Measurements from ENCODE around the gene SLC13A4. TPM values are rescaled to one million over a fixed set of nuclear protein-coding genes. Genes with fewer than 3 reads are reported as not detected.

Gene SLC13A4
- total RNA-seq, 1 experiment from 2014 or later: not detected

DNA sequence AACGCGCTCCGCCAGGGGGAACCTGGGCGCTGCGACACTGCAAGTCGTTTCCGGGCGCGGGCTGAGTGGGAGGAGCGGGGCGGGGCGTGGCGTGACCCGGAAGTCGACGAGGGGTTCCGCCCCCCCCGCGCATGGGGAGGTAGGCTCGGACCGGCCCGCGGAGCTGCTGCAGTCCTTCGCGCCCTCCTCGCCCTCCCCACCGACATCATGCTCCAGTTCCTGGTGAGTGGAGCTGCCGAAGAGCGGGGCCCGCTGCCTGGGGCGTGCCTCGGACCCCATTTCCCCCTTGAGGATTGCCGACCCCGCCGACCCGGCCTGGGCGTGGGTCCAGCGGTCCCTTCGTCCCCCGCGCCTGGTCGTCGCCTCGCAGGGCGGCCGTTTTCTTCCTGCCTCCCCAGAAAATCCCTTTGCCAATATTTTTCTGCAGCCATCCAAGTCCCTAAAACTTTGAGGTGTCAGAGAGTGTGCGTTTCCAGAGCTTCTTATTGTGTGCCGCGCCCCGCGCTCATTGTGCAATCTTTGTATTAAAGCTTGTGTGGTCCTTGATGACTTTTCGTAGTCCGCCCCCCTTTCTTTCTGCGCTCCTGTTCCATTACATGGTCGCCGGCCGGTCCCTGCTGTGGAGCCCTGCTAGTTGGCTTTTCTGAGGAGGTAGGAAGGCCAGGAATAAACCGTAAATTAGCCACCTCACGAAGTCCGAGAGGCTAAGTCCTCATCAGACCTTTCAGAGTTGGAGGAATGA is 65.4 kb downstream of the SLC13A4 start, which contains the start of gene STMP1:
Gene STMP1 (plus strand): TSS at position 142 of the 742 bp plus-strand sequence.
- Histone ChIP-seq H3K36me3 (ENCODE audit: insufficient read depth, low read length, poor library complexity, severe bottlenecking) (no peaks in the 10 kb centered on the region), H3K27me3 (replicated peaks; ENCODE audit: insufficient read depth, low read depth, low read length, poor library complexity) (no peaks in the 10 kb centered on the region), H3K4me3 (ENCODE audit: low read depth, low read length, poor library complexity, severe bottlenecking) (peak within 1 kb of the TSS; percentile 84), H3K9me3 (ENCODE audit: low read depth, low read length, poor library complexity, severe bottlenecking) (no peaks in the 10 kb centered on the region), H3K27ac (ENCODE audit: low read depth, low read length, poor library complexity, severe bottlenecking) (peak within 1 kb of the TSS; percentile 82), H3K4me1 (ENCODE audit: insufficient read depth, low read length, poor library complexity, severe bottlenecking) (peaks cover 13% of the 10 kb centered on the region)
- ChIA-PET POLR2A (ENCODE audit: low non-redundant PET) (no interaction called here), CTCF (interaction anchor here (0.6 to 1.9 kb wide), 3 partner anchors 9 to 17 kb away, joined by 3 to 6 read pairs (median 4); no protein-coding TSS in a partner anchor)
- intact Hi-C loops (cut with micrococcal nuclease; ENCODE audit: unreplicated experiment): loop anchor here (5.0 kb wide), 1 partner anchor 150 kb away; the partner anchor contains the start of gene CNOT4
- peak; percentile 96 for DNase-seq (ENCODE audit: low spot score)
- TF ChIP-seq, protein P1, sequence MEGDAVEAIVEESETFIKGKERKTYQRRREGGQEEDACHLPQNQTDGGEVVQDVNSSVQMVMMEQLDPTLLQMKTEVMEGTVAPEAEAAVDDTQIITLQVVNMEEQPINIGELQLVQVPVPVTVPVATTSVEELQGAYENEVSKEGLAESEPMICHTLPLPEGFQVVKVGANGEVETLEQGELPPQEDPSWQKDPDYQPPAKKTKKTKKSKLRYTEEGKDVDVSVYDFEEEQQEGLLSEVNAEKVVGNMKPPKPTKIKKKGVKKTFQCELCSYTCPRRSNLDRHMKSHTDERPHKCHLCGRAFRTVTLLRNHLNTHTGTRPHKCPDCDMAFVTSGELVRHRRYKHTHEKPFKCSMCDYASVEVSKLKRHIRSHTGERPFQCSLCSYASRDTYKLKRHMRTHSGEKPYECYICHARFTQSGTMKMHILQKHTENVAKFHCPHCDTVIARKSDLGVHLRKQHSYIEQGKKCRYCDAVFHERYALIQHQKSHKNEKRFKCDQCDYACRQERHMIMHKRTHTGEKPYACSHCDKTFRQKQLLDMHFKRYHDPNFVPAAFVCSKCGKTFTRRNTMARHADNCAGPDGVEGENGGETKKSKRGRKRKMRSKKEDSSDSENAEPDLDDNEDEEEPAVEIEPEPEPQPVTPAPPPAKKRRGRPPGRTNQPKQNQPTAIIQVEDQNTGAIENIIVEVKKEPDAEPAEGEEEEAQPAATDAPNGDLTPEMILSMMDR (conservative IDR thresholded peaks at IDR 0.05; ENCODE audit: low read depth, low read length): peak; percentile 69
- TF ChIP-seq EZH2 (IDR thresholded peaks at IDR 0.05; ENCODE audit: borderline replicate concordance, low read depth, low read length, poor library complexity, severe bottlenecking): no peak
- BruUV-seq (replicated peaks): no TSS peak

DNA sequence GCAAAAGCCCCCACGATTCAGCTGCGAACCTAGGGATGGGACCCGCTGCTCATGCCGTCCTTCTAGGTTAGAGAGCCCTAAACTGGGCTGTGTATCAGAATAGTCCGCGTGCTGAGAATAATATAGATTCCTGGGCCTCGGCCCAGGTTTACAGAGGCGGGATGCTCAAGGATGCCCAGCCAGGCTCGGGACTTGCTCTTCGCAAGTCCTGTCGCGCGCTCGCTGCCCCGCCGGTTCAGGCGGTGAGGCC is 65.9 kb downstream of the SLC13A4 start:
- DNase-seq (ENCODE audit: low spot score): no peak
- BruUV-seq (replicated peaks): no TSS peak
- no peak for TF ChIP-seq EZH2 (IDR thresholded peaks at IDR 0.05; ENCODE audit: borderline replicate concordance, low read depth, low read length, poor library complexity, severe bottlenecking)
- TF ChIP-seq, protein P1 (conservative IDR thresholded peaks at IDR 0.05; ENCODE audit: low read depth, low read length): no peak
- Histone ChIP-seq H3K27ac (ENCODE audit: low read depth, low read length, poor library complexity, severe bottlenecking) (peak overlapping the region; percentile 45), H3K4me1 (ENCODE audit: insufficient read depth, low read length, poor library complexity, severe bottlenecking) (peaks cover 13% of the 10 kb centered on the region), H3K36me3 (ENCODE audit: insufficient read depth, low read length, poor library complexity, severe bottlenecking) (no peaks in the 10 kb centered on the region), H3K4me3 (ENCODE audit: low read depth, low read length, poor library complexity, severe bottlenecking) (peak overlapping the region; percentile 84), H3K9me3 (ENCODE audit: low read depth, low read length, poor library complexity, severe bottlenecking) (no peaks in the 10 kb centered on the region), H3K27me3 (replicated peaks; ENCODE audit: insufficient read depth, low read depth, low read length, poor library complexity) (no peaks in the 10 kb centered on the region)
- ChIA-PET CTCF (interaction anchor here (1.9 kb wide), 1 partner anchor 17 kb away, joined by 6 read pairs; no protein-coding TSS in a partner anchor), POLR2A (ENCODE audit: low non-redundant PET) (no interaction called here)
- intact Hi-C loops (cut with micrococcal nuclease; ENCODE audit: unreplicated experiment): loop anchor here (5.0 kb wide), 1 partner anchor 150 kb away; the partner anchor contains the start of gene CNOT4

DNA sequence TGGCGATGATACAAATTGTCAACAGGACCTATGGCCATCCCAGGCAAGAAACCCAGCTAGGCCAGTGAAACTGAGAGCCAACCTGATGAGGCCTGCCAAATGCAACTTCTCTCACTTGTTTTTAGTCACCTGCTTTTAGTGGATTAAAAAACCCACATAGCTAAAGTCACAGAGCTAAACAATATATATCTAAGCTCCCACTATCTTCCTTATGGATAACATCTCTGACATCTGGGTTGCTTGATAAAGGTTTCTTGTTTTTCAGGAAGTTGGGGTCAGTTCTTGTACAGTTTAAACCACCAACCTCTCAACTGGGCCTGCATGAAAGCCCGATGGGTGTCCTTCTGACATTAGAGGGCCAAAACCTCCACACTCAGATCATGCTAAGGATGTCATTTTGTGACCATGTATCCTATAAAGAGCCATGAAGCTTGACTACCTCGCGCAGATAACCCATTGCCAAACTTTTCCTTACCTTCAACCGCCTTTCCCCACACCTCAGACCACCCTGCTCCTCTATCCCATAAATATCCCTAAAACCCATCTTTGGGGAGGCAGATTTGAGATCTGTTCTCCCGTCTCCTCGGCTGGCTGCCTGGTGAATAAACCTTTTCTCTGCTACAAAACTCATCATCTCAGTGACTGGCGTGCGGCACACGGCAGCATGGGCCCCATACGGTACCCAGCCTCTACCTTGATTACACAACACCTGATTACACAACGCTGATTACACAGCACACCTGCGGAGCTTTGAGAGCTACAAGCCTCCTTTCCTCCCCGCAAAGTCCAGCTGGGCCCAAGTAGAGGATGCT is 66.5 kb downstream of the SLC13A4 start:
- peaks cover 13% of the 10 kb centered on the region for H3K4me1 ChIP-seq (ENCODE audit: insufficient read depth, low read length, poor library complexity, severe bottlenecking)
- DNase-seq (ENCODE audit: low spot score): no peak
- ChIA-PET CTCF (interaction anchor here (0.5 to 1.9 kb wide), 2 partner anchors 16 to 1214 kb away, joined by 3 to 6 read pairs; no protein-coding TSS in a partner anchor), POLR2A (ENCODE audit: low non-redundant PET) (no interaction called here)
- TF ChIP-seq, protein P1 (conservative IDR thresholded peaks at IDR 0.05; ENCODE audit: low read depth, low read length): no peak
- TF ChIP-seq EZH2 (IDR thresholded peaks at IDR 0.05; ENCODE audit: borderline replicate concordance, low read depth, low read length, poor library complexity, severe bottlenecking): no peak
- H3K27me3 ChIP-seq (replicated peaks; ENCODE audit: insufficient read depth, low read depth, low read length, poor library complexity): no peaks in the 10 kb centered on the region
- intact Hi-C loops (cut with micrococcal nuclease; ENCODE audit: unreplicated experiment): loop anchor here (5.0 kb wide), 1 partner anchor 149 kb away; the partner anchor contains the start of gene CNOT4
- no peaks in the 10 kb centered on the region for H3K9me3 ChIP-seq (ENCODE audit: low read depth, low read length, poor library complexity, severe bottlenecking)
- peak overlapping the region; percentile 84 for H3K4me3 ChIP-seq (ENCODE audit: low read depth, low read length, poor library complexity, severe bottlenecking)
- BruUV-seq (replicated peaks): TSS peak; percentile 90
- peak overlapping the region; percentile 45 for H3K27ac ChIP-seq (ENCODE audit: low read depth, low read length, poor library complexity, severe bottlenecking)
- no peaks in the 10 kb centered on the region for H3K36me3 ChIP-seq (ENCODE audit: insufficient read depth, low read length, poor library complexity, severe bottlenecking)
